A673 (cell line): Measurements from ENCODE around the gene CDC42BPA. TPM values are rescaled to one million over a fixed set of nuclear protein-coding genes. Genes with fewer than 3 reads are reported as not detected.

Experiments used
- BruUV-seq: library from RNA; stranded (reverse); fragments of 400-500 nt; replicated peaks from 2 replicates; lab custom pipeline; 2021; lab: Mats Ljungman, UMichigan
- CTCF ChIA-PET: fragments of 300-600 bp; sonication (Branson Sonifier 250); formaldehyde crosslinking; loops from one replicate; lab custom pipeline; 2022; ENCODE audit warnings: antibody characterized with exemption; lab: Charles Lee
- POLR2A ChIA-PET: fragments of 300-600 bp; sonication (Branson Sonifier 250); formaldehyde crosslinking; loops from one replicate; lab custom pipeline; 2022; ENCODE audit warnings: antibody characterized with exemption; ENCODE audit not compliant: low non-redundant PET; lab: Charles Lee
- DNase-seq: peaks from one replicate; pipeline ENCODE4 v3.0.0-alpha.2; 2015; ENCODE audit warnings: low spot score
- H3K27ac ChIP-seq: fragments of 200-600 bp; sonication (generic); 2 replicates; pipeline ENCODE4 v1.5.1; 2016; ENCODE audit warnings: mixed run types, low read depth, mild to moderate bottlenecking, mixed read lengths, antibody characterized with exemption, low read length; ENCODE audit not compliant: poor library complexity, severe bottlenecking
- H3K27me3 ChIP-seq: fragments of 200-600 bp; sonication (generic); replicated peaks from 2 replicates; pipeline ENCODE4 v1.6.1; 2017; ENCODE audit warnings: mixed run types, low read depth, mild to moderate bottlenecking, mixed read lengths, antibody characterized with exemption, low read length; ENCODE audit not compliant: insufficient read depth, poor library complexity
- H3K36me3 ChIP-seq: fragments of 200-600 bp; sonication (generic); 2 replicates; pipeline ENCODE4 v1.6.1; 2016; ENCODE audit warnings: mixed run types, mild to moderate bottlenecking, mixed read lengths, antibody characterized with exemption, low read length; ENCODE audit not compliant: insufficient read depth, poor library complexity, severe bottlenecking
- H3K4me1 ChIP-seq: fragments of 200-600 bp; sonication (generic); 2 replicates; pipeline ENCODE4 v1.6.1; 2017; ENCODE audit warnings: mixed run types, mild to moderate bottlenecking, mixed read lengths, antibody characterized with exemption, low read length; ENCODE audit not compliant: insufficient read depth, poor library complexity, severe bottlenecking
- H3K4me3 ChIP-seq: fragments of 200-600 bp; sonication (generic); 2 replicates; pipeline ENCODE4 v1.5.1; 2016; ENCODE audit warnings: low read depth, mixed run types, mild to moderate bottlenecking, mixed read lengths, low read length; ENCODE audit not compliant: poor library complexity, severe bottlenecking
- H3K9me3 ChIP-seq: fragments of 200-600 bp; sonication (generic); 2 replicates; pipeline ENCODE4 v1.6.1; 2016; ENCODE audit warnings: mixed run types, low read depth, mild to moderate bottlenecking, mixed read lengths, antibody characterized with exemption, low read length; ENCODE audit not compliant: poor library complexity, severe bottlenecking
- EZH2 ChIP-seq: fragments of 200-600 bp; sonication (generic); IDR thresholded peaks from 2 replicates; pipeline ENCODE4 v1.6.1; 2017; ENCODE audit warnings: borderline replicate concordance, low read depth, mild to moderate bottlenecking, mixed read lengths, antibody characterized with exemption, low read length; ENCODE audit not compliant: poor library complexity, severe bottlenecking
- intact Hi-C: fragments of 100-400 bp; cut with micrococcal nuclease; formaldehyde crosslinking; loops from one replicate; pipeline ENCODE4 v1.10.0; 2022; ENCODE audit not compliant: unreplicated experiment
- total RNA-seq: library from RNA; stranded (reverse); gene quantifications from 2 replicates; pipeline ENCODE4 v1.2.3, GENCODE V29; 2021
- TF ChIP-seq, protein P1 (sequence below): fragments of 300-800, 200-600 bp; sonication (generic); conservative IDR thresholded peaks from 2 replicates; pipeline ENCODE4 v1.5.1; 2017; ENCODE audit warnings: low read depth, mild to moderate bottlenecking, antibody characterized with exemption, low read length, moderate library complexity, mixed read lengths

Gene CDC42BPA
- total RNA-seq, 1 experiment from 2014 or later = 21.7 TPM

DNA sequence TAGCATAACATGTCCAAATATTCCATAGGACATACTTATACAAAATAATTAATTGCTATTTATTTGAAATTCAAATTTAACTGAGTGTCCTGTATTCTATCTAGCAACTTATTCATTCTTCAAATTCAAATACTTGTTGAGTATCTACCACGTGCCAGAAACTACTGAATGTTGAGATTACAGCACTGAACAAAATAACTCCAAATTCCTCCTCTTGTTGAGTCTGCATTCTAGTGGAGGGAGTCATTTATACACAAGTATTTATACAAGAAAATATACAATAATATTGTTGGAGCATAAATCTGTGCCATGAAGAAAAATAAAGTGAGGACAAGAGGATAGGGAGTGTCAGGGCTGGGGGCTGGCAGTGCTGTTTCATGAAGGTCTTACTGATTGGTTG, 43.7 kb upstream of the CDC42BPA start:
- peaks cover 82% of the 10 kb centered on the region for H3K27me3 ChIP-seq
- H3K36me3 ChIP-seq = no peaks in the 10 kb centered on the region
- H3K9me3 ChIP-seq = no peaks in the 10 kb centered on the region
- intact Hi-C loops = no loop called here
- no peak for DNase-seq
- POLR2A ChIA-PET = no interaction called here
- peaks cover 10% of the 10 kb centered on the region for H3K4me1 ChIP-seq
- no peak overlapping the region for H3K27ac ChIP-seq
- H3K4me3 ChIP-seq = no peak overlapping the region
- BruUV-seq = no TSS peak
- CTCF ChIA-PET = no interaction called here
- TF ChIP-seq EZH2 = no peak

- Histone ChIP-seq H3K4me3 (no peak overlapping the region), H3K27ac (no peak overlapping the region)
These were observed 39.6 kb upstream of the CDC42BPA start for GRCh38 chr1:227357927-227358302.

DNA sequence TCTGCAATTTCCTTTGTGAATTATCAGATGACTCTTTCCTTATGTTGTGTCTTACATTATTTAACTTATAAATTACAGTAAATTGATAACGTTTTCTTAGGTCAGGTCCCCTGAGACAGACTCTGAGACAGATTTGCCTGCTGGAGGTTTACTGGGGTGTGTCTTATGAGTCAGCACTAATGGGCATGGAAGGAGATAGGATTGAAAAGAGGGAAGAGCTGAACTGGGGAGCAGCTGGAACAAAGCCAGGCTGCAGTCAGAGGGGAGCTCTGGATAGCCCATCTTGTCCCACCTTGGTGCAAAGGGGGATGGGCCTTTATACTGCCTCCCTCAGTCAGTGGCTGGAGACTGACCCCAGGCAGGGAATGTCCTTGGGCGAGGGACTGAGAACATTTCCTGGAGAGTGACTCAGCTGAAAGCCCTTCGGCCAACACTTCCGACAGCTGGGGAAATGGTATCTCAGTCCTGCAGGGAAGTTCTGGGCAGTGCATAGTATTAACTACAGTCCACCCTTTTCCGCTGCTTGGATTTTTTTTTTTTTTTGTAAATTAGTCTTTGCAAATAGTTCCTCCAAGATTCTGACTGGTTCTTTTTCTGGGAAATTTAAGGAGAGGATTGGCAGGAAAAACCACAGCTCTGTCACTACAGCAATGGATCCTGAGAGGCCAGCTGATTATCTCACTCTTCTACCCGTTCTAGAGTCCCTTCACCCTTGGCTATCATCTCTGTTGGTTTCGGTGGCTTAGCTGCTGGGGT, 39.1 kb upstream of the CDC42BPA start:
- no peak for TF ChIP-seq EZH2
- TF ChIP-seq, protein P1, sequence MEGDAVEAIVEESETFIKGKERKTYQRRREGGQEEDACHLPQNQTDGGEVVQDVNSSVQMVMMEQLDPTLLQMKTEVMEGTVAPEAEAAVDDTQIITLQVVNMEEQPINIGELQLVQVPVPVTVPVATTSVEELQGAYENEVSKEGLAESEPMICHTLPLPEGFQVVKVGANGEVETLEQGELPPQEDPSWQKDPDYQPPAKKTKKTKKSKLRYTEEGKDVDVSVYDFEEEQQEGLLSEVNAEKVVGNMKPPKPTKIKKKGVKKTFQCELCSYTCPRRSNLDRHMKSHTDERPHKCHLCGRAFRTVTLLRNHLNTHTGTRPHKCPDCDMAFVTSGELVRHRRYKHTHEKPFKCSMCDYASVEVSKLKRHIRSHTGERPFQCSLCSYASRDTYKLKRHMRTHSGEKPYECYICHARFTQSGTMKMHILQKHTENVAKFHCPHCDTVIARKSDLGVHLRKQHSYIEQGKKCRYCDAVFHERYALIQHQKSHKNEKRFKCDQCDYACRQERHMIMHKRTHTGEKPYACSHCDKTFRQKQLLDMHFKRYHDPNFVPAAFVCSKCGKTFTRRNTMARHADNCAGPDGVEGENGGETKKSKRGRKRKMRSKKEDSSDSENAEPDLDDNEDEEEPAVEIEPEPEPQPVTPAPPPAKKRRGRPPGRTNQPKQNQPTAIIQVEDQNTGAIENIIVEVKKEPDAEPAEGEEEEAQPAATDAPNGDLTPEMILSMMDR = no peak
- BruUV-seq = no TSS peak
- Histone ChIP-seq H3K27me3 (peaks cover 76% of the 10 kb centered on the region), H3K4me3 (no peak overlapping the region), H3K27ac (no peak overlapping the region), H3K9me3 (no peaks in the 10 kb centered on the region), H3K4me1 (peaks cover 17% of the 10 kb centered on the region), H3K36me3 (no peaks in the 10 kb centered on the region)
- intact Hi-C loops = loop anchor here (5.0 kb wide), 1 partner anchor 75 kb away; no protein-coding TSS in a partner anchor
- ChIA-PET POLR2A (interaction anchor here (0.6 to 0.7 kb wide), 2 partner anchors 9 to 597 kb away, joined by 3 to 8 read pairs; no protein-coding TSS in a partner anchor), CTCF (no interaction called here)
- peak; percentile 98 for DNase-seq

More at GRCh38 chr1:227357927-227358302, 39.6 kb upstream of the CDC42BPA start:
- no peak for DNase-seq
- intact Hi-C loops = loop anchor here (5.0 kb wide), 1 partner anchor 74 kb away; no protein-coding TSS in a partner anchor
- Histone ChIP-seq H3K27me3 (peaks cover 73% of the 10 kb centered on the region), H3K9me3 (no peaks in the 10 kb centered on the region), H3K36me3 (no peaks in the 10 kb centered on the region), H3K4me1 (peaks cover 17% of the 10 kb centered on the region)
- ChIA-PET POLR2A (interaction anchor here (0.7 kb wide), 1 partner anchor 9 kb away, joined by 8 read pairs; no protein-coding TSS in a partner anchor), CTCF (no interaction called here)
- TF ChIP-seq, protein P1 = no peak
- no peak for TF ChIP-seq EZH2
- no TSS peak for BruUV-seq
